ENCODE data around the gene ENOX1.

Gene ENOX1

DNA sequence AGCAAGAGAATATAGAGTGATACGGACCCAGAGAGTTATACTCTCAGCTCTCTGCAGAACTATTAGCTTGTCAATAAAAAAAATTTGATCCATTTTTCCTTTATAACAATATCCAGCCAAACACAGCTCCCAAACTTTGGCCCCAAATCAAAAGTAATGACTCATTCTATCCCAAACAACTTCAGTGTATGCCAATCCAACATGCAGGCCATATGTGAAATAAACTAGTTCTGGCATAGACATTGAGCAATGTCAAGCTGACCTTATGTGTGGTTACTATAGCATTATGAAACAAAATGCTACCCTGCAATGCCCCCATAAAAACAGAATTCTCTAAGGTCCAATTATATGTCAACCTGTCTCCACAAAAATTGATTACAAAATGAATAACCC is 553.9 kb downstream of the ENOX1 start:
- DNase-seq: no peak

GRCh38 chr13:43232144-43232872 is 554.5 kb downstream of the ENOX1 start:
- DNase-seq: no peak

- DNase-seq: no peak
These were observed 555.8 kb downstream of the ENOX1 start for GRCh38 chr13:43230989-43231388.

GRCh38 chr13:43229506-43229905 is 557.3 kb downstream of the ENOX1 start:
- DNase-seq: no peak

DNA sequence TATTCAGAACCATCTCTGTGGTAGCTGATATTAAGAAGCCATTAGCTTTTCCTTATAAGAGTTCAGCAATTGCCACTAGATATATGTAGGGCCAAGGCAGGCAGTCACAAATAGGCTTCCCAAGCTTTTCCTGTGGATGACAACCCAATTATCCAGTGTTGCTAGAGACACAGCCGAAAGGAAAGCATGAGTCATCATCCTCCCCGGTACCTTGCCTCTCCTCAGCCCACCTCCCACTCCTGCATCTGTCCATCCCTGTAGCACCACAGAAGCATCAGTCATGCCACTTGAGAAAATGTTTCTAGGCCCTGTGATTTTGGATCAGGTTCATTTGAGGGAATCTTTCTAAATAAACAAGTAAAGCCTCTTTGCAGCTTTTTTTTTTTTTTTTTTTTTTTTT is 559.1 kb downstream of the ENOX1 start:
- DNase-seq: no peak

DNA sequence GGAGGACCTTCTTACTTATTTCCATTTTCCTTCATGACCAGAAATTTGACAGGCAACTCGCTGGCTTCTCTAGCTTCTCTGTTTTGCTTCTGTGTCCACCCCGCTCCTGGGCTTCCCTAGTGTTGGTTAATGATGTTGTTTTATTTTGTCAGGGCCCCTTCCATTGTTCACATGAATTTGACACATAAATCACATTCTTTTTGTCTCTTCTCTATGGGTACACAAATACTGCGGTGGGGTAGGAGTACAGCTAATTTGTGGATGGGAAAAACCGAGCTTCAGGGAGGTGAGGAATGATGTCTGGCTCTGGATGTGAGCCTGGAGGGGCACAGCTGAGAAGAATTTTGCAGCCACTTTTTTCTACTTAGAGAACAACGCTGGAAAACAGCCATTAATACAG is 563.6 kb downstream of the ENOX1 start:
- no peak for DNase-seq

DNA sequence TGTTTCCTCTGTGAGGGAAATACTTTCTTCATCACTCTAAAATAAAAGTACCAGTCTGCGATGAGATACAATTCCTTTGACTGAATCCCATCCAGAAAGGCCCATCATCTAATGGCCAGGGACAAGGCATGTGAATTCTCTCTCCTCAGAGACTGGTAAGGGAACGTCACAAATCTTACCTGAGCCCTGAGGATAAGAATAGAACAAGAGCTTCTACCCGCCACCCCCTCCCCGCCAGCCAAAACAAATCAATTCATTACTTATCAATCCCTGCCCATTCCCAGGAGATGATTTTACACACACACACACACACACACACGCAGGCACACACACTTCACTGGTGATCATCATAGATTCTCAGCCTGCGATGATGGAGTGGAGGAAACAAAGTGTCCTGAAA is 564.7 kb downstream of the ENOX1 start:
- DNase-seq: no peak

DNA sequence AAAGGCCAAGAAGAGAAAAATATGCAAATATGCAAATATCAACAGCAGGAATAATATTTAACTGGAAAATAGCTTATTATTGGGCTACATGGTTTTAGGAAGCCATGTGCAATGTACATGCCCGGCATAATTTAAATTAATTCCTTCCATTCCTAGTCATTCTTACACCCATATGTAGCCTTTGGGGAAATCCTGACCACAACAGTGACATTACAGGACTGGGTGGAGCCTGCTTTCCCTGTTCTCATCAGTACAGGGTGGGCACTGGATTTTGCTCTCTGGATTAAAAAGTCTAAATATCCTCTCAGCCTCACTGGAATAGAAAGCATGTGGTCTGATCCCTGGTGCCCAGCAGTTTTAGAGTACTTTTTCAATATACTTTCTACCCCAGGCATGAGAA is 565.2 kb downstream of the ENOX1 start:
- DNase-seq: no peak

GRCh38 chr13:43220873-43221595 is 565.7 kb downstream of the ENOX1 start:
- DNase-seq: no peak

- DNase-seq: no peak
These were observed 572.6 kb downstream of the ENOX1 start for GRCh38 chr13:43214124-43214523.

DNA sequence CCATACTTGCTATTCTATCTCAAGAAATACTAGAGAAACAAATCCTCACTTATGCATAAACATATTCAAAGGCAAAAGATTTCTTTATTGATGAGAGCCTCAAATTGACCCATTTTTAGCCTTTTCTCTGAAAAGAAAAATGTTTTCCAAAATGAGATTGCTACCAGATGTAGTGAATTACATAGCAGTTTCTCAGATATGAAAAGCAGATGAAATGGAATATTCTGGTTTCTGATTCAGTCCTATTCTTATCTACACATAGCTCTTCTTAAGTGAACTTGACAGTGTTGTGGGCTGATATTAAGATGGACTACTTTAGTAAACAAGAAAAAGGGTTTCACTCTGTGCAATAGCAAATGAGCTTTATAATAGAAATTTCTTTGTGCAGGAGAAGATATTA is 579.9 kb downstream of the ENOX1 start:
- no peak for DNase-seq

DNA sequence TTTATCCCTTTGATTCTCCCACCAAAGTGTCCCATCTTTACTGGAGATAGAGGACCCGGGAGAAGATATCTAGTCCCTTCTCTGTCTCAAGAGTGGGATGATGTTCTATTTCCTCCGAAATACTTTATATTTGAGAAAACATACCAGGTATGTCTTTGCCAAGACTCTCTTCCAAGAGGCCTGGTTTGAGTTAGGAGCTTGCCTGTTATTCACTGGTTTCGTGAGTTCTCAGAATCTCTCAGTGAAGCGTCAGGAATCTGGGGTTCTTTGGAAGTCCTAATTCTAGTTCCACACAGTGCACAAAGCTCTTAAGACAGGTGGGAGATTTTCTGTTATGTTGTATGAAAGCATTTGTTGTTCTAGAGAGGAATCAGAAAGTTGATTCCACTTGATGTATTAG is 581.4 kb downstream of the ENOX1 start:
- DNase-seq: no peak

GRCh38 chr13:43204591-43204990 is 582.2 kb downstream of the ENOX1 start:
- DNase-seq: no peak

DNA sequence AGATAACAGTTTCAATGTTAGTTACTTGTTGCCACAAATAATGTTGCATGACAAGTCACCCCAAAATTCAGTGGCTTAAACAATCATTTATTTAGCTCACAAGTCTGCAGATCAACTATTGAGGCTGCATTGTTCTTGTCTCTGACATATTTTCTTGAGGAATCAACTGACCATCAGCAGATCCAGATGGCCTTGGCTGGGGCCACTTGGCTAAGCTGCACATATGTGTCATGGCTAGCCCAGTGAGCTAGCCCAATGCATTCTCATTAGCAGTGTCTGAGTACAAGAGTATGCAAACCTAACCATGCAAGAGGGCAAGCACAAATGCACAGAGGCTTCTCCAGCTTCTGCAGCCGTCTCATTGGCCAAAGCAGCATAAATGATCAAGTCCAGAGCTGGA is 583.0 kb downstream of the ENOX1 start:
- no peak for DNase-seq

DNA sequence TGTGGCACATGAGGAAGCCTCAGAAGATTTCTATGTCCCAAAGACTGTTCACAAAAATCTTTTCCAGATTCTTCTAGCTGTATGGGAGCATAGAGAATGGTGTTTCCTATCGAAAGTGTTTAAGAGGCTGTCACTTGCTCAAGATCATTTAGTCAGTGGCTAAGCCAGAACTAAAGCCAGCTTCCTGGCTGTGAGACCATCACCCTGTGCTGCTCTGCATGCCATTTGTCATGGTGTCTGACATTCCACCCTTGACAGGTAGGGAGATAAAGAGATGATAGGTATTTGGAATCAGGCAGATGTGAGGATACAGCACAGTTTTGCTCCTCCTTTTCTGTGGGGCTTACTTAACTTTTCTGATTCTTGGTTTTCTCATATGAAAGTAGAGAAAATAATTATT is 586.0 kb downstream of the ENOX1 start:
- no peak for DNase-seq

DNA sequence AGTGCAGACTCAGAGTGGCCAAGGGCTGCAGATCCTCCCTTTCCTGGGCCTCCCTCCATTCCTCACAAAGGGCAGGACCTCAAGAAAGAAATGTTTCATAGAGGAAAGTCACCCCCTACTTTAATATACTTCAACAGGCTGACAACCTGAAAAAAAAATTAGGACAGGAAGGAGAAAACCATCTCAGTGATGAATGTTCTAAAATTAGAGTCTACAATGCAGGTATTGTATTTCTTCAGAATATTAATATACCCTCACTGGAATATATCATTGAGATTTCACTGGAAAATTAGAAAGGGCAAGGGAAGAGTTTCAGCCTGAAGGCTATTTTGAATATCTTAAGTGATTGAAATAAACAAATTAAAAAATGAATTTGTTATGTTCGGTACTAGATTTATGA is 586.5 kb downstream of the ENOX1 start:
- DNase-seq: no peak

GRCh38 chr13:43196750-43197370 is 589.9 kb downstream of the ENOX1 start:
- DNase-seq: no peak

DNA sequence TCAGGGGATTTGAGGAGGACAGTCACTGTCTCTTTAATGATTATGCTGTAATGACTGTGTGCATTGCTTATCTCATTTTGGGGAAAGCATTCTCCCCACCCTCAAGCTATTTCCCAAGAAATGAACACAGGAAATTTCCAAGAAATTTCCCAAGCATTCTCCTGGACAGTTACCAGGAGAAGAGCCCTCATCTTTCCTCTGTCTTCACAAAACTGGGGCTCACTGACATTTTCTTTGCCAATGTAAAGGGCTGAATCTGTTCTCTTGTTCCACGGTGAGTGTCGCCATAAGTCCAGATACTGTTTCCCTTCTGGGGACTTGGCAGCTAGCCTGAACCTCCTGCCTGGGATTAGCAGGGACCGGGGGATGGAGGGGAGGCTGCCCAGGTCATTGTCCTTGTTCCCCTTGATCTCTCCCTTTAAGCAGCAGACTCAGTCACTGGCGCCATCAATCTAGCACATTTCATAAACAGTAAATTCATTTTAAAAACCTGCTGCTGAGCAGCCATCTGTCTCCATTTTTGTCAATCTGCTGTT is 590.6 kb downstream of the ENOX1 start:
- no peak for DNase-seq

GRCh38 chr13:43195551-43195950 is 591.2 kb downstream of the ENOX1 start:
- DNase-seq: no peak

DNA sequence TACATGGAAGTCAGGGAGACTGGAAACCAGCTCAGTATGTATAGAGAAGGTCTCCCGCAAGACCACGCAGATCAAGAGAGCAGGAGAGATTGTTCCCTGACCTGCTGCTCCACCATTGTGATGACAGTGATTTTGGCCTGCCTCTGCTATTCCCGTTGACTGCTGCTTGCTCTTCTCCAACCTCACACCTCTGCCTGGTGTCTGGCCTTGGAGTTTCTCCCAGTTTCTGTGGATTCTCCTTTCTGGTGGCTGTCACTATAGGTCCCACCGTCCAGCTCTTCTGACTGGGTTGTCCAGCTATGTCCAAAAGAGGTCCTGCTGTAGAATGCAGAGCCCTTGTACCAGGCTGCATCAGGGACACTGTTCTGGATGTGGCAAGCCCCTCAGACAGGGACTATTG is 591.7 kb downstream of the ENOX1 start:
- no peak for DNase-seq

DNA sequence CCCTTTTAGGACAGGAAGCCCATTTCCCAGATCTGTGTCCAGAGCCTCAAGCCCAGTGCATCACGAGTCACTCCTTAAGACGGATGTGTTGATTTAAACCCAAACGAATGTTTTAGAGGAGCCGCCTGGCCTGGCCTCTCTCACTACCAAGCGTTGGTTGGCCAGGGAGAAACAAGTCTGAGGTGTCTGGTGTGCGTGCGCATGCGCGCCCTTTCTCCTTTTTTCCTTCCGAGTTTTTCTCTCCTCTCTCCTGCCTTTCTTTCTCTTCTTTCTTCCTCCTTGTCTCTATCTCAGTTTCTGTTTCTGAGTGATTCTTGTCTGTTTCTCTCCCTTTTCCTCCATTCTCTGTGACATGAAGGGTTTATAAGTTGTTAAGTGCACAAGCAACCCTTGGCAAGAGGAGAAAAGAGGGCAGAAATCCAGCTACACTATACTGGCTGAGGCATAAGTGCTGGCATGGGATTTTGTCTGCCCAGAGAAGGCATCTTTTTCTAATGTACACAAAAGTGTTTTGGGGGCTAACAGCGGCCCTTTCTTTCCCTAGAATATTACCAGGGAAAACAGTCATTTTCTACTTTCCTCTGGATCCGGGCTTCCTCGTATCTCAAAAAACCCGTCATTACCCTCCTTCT is 592.9 kb downstream of the ENOX1 start:
- DNase-seq: no peak

- no peak for DNase-seq
These were observed 595.2 kb downstream of the ENOX1 start for GRCh38 chr13:43191546-43191945.

GRCh38 chr13:43185226-43185625 is 601.5 kb downstream of the ENOX1 start:
- DNase-seq: no peak

- no peak for DNase-seq
These were observed 605.9 kb downstream of the ENOX1 start for GRCh38 chr13:43180837-43181236.
